ENCODE results near the gene EXOC4. TPM values are rescaled to one million over a fixed set of nuclear protein-coding genes. Genes with fewer than 3 reads are reported as not detected.

EXOC4 gene
- total RNA-seq, 2 experiments from 2014 or later: 58.0 to 59.9 TPM

DNA sequence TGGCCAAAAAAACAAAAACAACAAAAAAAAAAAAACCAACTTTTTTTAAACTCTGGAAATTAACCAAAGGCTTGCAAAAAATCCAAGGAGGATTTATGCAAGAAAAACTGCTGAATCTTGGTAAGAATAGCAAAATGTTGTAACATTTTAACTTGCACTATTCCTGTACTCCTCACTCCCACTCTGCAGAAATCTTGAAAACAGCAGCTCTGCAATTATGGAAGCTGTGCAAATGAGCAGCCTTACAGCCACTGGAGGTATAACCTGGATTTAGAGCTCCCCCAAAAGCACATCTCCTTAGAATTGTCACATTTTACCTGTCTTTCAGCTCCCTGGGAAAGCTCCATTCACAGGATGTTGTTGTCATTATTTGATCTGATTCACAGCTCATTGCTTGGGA is 832.4 kb downstream of the EXOC4 start:
- ChIA-PET POLR2A (no interaction called here), CTCF (no interaction called here)

DNA sequence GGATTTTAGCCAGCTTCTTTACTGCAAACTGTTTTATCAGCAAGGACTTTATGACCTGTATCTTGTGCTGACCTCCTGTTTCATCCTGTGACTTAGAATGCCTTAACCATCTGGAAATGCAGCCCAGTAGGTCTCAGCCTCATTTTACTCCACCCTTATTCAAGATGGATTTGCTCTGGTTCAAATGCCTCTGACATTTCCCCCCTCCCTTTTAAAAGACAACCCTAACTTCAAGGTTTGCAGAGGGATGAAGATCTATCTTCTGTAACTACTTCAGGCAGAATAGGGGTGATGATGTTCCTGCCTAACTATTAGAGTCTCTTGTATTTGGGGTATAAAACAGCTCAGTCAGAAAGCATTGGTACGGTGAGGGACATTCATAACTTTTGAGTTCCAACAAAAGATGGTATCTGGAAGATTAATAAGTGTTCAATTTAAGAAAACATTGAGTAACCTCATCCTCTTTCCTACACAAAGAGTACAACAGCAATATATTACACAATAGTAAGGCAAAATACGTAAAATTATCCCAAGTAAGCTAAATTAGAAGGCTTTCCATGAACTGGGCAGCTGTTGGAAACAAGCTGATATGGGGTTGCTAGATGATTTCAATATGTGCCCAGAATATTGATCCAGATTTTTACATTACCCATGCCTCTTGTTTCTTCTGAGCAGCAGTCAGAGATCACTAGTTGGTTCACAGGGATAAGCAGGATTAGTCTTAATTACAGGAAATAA is 834.3 kb downstream of the EXOC4 start:
- ATAC-seq (ENCODE audit: poor library complexity) (no peak), DNase-seq (no peak)
- H3K9me3 ChIP-seq (ENCODE audit: control insufficient read depth in 1 of 2, insufficient read depth in 1 of 2, low read length in 2 of 2): peaks cover 0 to 16% of the 10 kb centered on the region in 2 experiments
- ChIA-PET CTCF (no interaction called here), POLR2A (no interaction called here)
- H3K27me3 Mint-ChIP-seq: no peaks in the 10 kb centered on the region
- no peak overlapping the region for H3K4me3 ChIP-seq (ENCODE audit: low read length)
- no peak overlapping the region for H3K27ac ChIP-seq (ENCODE audit: low read depth in 1 of 2, low read length in 2 of 2)
- H3K27me3 ChIP-seq (ENCODE audit: control insufficient read depth in 1 of 2, insufficient read depth in 2 of 2, low read length in 2 of 2): no peaks in the 10 kb centered on the region
- H3K4me1 Mint-ChIP-seq (ENCODE audit: low read depth): no peaks in the 10 kb centered on the region
- intact Hi-C loops (cut with DNase I, micrococcal nuclease): no loop called here
- TF ChIP-seq, protein P1, sequence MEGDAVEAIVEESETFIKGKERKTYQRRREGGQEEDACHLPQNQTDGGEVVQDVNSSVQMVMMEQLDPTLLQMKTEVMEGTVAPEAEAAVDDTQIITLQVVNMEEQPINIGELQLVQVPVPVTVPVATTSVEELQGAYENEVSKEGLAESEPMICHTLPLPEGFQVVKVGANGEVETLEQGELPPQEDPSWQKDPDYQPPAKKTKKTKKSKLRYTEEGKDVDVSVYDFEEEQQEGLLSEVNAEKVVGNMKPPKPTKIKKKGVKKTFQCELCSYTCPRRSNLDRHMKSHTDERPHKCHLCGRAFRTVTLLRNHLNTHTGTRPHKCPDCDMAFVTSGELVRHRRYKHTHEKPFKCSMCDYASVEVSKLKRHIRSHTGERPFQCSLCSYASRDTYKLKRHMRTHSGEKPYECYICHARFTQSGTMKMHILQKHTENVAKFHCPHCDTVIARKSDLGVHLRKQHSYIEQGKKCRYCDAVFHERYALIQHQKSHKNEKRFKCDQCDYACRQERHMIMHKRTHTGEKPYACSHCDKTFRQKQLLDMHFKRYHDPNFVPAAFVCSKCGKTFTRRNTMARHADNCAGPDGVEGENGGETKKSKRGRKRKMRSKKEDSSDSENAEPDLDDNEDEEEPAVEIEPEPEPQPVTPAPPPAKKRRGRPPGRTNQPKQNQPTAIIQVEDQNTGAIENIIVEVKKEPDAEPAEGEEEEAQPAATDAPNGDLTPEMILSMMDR (IDR thresholded peaks at IDR 0.05): no peak
- peaks cover 6% of the 10 kb centered on the region for H3K36me3 Mint-ChIP-seq (ENCODE audit: low read depth)
- peaks cover 13% of the 10 kb centered on the region for H3K9me3 Mint-ChIP-seq
- H3K4me1 ChIP-seq (ENCODE audit: insufficient read depth, low read length): no peaks in the 10 kb centered on the region
- H3K27ac Mint-ChIP-seq: no peak overlapping the region
- H3K36me3 ChIP-seq (ENCODE audit: insufficient read depth, low read length): no peaks in the 10 kb centered on the region
- H3K4me3 Mint-ChIP-seq: no peak overlapping the region

More for the DNA sequence above, 832.4 kb downstream of the EXOC4 start:
- no peak for ATAC-seq (ENCODE audit: poor library complexity)
- H3K36me3 Mint-ChIP-seq (ENCODE audit: low read depth): peaks cover 6% of the 10 kb centered on the region
- Histone ChIP-seq H3K27ac (ENCODE audit: low read depth in 1 of 2, low read length in 2 of 2) (no peak overlapping the region), H3K27me3 (ENCODE audit: control insufficient read depth in 1 of 2, insufficient read depth in 2 of 2, low read length in 2 of 2) (no peaks in the 10 kb centered on the region), H3K9me3 (ENCODE audit: control insufficient read depth in 1 of 2, insufficient read depth in 1 of 2, low read length in 2 of 2) (peaks cover 0 to 16% of the 10 kb centered on the region in 2 experiments), H3K36me3 (ENCODE audit: insufficient read depth, low read length) (no peaks in the 10 kb centered on the region), H3K4me3 (ENCODE audit: low read length) (no peak overlapping the region), H3K4me1 (ENCODE audit: insufficient read depth, low read length) (no peaks in the 10 kb centered on the region)
- DNase-seq: no peak
- H3K9me3 Mint-ChIP-seq: peaks cover 10% of the 10 kb centered on the region
- TF ChIP-seq, protein P1 (IDR thresholded peaks at IDR 0.05): no peak
- H3K4me3 Mint-ChIP-seq: no peak overlapping the region
- H3K4me1 Mint-ChIP-seq (ENCODE audit: low read depth): no peaks in the 10 kb centered on the region
- intact Hi-C loops (cut with DNase I, micrococcal nuclease): no loop called here
- H3K27me3 Mint-ChIP-seq: no peaks in the 10 kb centered on the region
- H3K27ac Mint-ChIP-seq: no peak overlapping the region

DNA sequence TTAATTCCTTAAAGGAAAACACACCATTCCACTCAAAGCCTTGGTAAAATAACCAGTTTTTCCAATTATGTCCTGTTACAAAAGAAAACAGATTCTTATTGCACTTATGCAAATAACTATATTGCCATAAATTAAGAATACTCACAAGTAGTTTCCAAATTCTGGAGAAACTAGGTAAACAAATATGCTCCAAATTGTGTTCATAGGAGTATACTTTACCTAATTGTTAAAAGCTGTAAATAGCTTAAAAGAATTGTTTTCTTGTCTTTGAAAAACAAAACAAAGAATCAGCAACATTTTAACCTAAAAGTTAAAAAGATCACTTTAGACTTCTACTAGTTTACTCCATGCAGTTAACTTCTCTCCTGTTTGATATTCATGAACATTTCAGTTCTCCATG is 835.3 kb downstream of the EXOC4 start:
- no peaks in the 10 kb centered on the region for H3K4me1 ChIP-seq (ENCODE audit: insufficient read depth, low read length)
- POLR2A ChIA-PET: no interaction called here
- H3K36me3 ChIP-seq (ENCODE audit: insufficient read depth, low read length): no peaks in the 10 kb centered on the region
- no peak overlapping the region for H3K4me3 Mint-ChIP-seq
- H3K27me3 ChIP-seq (ENCODE audit: control insufficient read depth in 1 of 2, insufficient read depth in 2 of 2, low read length in 2 of 2): no peaks in the 10 kb centered on the region
- H3K27ac ChIP-seq (ENCODE audit: low read depth in 1 of 2, low read length in 2 of 2): no peak overlapping the region
- intact Hi-C loops (cut with DNase I, micrococcal nuclease): no loop called here
- TF ChIP-seq, protein P1 (IDR thresholded peaks at IDR 0.05): no peak
- peaks cover 0 to 16% of the 10 kb centered on the region in 2 experiments for H3K9me3 ChIP-seq (ENCODE audit: control insufficient read depth in 1 of 2, insufficient read depth in 1 of 2, low read length in 2 of 2)
- CTCF ChIA-PET: no interaction called here
- no peaks in the 10 kb centered on the region for H3K4me1 Mint-ChIP-seq (ENCODE audit: low read depth)
- no peak for DNase-seq
- H3K4me3 ChIP-seq (ENCODE audit: low read length): no peak overlapping the region
- H3K27ac Mint-ChIP-seq: no peak overlapping the region
- no peak for ATAC-seq (ENCODE audit: poor library complexity)
- H3K27me3 Mint-ChIP-seq: no peaks in the 10 kb centered on the region
- peaks cover 6% of the 10 kb centered on the region for H3K36me3 Mint-ChIP-seq (ENCODE audit: low read depth)
- H3K9me3 Mint-ChIP-seq: peaks cover 13% of the 10 kb centered on the region
